ENCODE results near the gene VANGL2.

The VANGL2 gene

DNA sequence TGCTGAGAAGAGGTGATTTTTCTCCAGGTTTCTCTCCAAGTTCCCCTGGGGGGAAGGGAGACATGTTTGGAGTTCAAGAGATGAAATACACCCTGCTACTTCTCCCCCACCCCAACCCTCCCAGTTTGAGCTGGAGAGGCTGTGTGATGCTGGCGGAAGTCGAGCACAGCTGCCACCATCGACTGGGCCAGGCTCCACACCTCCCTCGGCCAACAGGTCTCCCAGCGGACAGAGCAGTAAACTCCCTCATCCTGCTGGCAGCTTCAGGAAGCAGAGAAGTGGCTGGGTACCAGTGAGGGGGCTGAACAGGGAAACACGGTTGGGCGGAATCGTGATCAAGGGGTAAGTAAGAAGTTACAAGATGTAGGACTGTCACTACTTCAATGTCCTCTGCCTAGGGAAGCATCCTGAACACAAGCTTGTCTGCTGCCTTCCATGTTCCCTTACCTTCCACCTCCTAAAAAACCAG lies 40.1 kb upstream of the VANGL2 start:
- Histone ChIP-seq H2BK12ac (ENCODE audit: low read length) (no peak overlapping the region), H3K4me2 (ENCODE audit: insufficient read depth, low read length, poor library complexity, severe bottlenecking) (no peak overlapping the region), H3K18ac (ENCODE audit: low read length) (no peak overlapping the region), H3K14ac (ENCODE audit: low read length) (no peak overlapping the region), H3K4ac (ENCODE audit: low read length) (no peak overlapping the region), H3K9ac (ENCODE audit: low read depth, low read length, poor library complexity) (no peak overlapping the region), H2AFZ (ENCODE audit: low read length) (no peak overlapping the region), H3K9me3 (replicated peaks in 1 of 2; ENCODE audit: control insufficient read depth in 2 of 2, insufficient read depth in 1 of 2, low read depth in 1 of 2, low read length in 2 of 2) (no peaks in the 10 kb centered on the region), H2BK120ac (ENCODE audit: low read depth, low read length) (no peak overlapping the region), H2AK5ac (ENCODE audit: low read depth, low read length) (no peak overlapping the region), H2BK15ac (ENCODE audit: low read length) (no peak overlapping the region), H3K23ac (ENCODE audit: low read depth, low read length, poor library complexity) (no peak overlapping the region), H4K8ac (ENCODE audit: low read depth, low read length) (no peak overlapping the region), H2BK5ac (ENCODE audit: low read length) (no peak overlapping the region), H4K91ac (ENCODE audit: low read depth, low read length, poor library complexity) (no peak overlapping the region), H3K79me1 (ENCODE audit: low read depth, low read length) (no peaks in the 10 kb centered on the region), H3K4me1 (ENCODE audit: control insufficient read depth in 2 of 2, insufficient read depth in 1 of 2, low read depth in 1 of 2, low read length in 2 of 2) (peaks cover 12 to 14% of the 10 kb centered on the region in 2 donors), H3K4me3 (ENCODE audit: low read length in 2 of 2) (no peak overlapping the region), H3K27ac (replicated peaks; ENCODE audit: low read length) (no peak overlapping the region), H3K36me3 (replicated peaks in 1 of 2; ENCODE audit: control insufficient read depth in 2 of 2, insufficient read depth in 2 of 2, low read length in 2 of 2) (peaks cover 39 to 60% of the 10 kb centered on the region in 2 donors), H3K27me3 (ENCODE audit: control insufficient read depth in 3 of 3, insufficient read depth in 3 of 3, low read depth in 1 of 3, low read length in 3 of 3) (no peaks in the 10 kb centered on the region)
- no CpG with 5 or more reads among the region's 8 CpGs for WGBS, 2 donors (ENCODE audit: extremely low coverage in 2 of 2, insufficient read length in 2 of 2, insufficient replicate concordance in 1 of 2)
- no peak for DNase-seq (ENCODE audit: low spot score)

DNA sequence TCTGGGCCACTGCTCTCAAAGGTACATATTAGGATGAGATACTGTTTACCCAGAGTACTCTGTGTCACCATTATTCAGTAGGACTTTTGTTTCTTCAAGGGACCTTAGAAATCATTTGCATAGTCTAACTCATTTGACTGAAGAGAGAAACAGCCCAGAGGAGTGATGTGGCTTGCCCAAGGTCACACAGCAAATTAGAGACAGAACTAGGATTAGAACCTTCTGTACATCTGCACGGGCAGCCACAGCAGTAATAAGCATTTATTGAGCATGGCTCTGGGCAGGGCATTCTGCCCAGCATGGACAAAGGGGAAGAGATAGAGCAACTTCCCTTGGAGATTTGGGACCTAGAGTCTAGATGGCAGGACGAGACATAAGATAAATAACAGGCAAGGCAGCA lies 39.2 kb upstream of the VANGL2 start:
- H4K91ac ChIP-seq (ENCODE audit: low read depth, low read length, poor library complexity), result no peak overlapping the region
- H3K36me3 ChIP-seq (replicated peaks in 1 of 2; ENCODE audit: control insufficient read depth in 2 of 2, insufficient read depth in 2 of 2, low read length in 2 of 2), result peaks cover 31 to 50% of the 10 kb centered on the region in 2 donors
- no peaks in the 10 kb centered on the region for H3K27me3 ChIP-seq (ENCODE audit: control insufficient read depth in 3 of 3, insufficient read depth in 3 of 3, low read depth in 1 of 3, low read length in 3 of 3)
- H2AK5ac ChIP-seq (ENCODE audit: low read depth, low read length), result no peak overlapping the region
- no peak overlapping the region for H2AFZ ChIP-seq (ENCODE audit: low read length)
- no peak overlapping the region for H2BK120ac ChIP-seq (ENCODE audit: low read depth, low read length)
- H3K4ac ChIP-seq (ENCODE audit: low read length), result no peak overlapping the region
- H3K79me1 ChIP-seq (ENCODE audit: low read depth, low read length), result no peaks in the 10 kb centered on the region
- WGBS, 2 donors (ENCODE audit: extremely low coverage in 2 of 2, insufficient read length in 2 of 2, insufficient replicate concordance in 1 of 2), result no CpG with 5 or more reads among the region's 2 CpGs
- no peak overlapping the region for H3K18ac ChIP-seq (ENCODE audit: low read length)
- H3K4me3 ChIP-seq (ENCODE audit: low read length in 2 of 2), result no peak overlapping the region
- no peak overlapping the region for H2BK5ac ChIP-seq (ENCODE audit: low read length)
- H3K4me2 ChIP-seq (ENCODE audit: insufficient read depth, low read length, poor library complexity, severe bottlenecking), result no peak overlapping the region
- H3K14ac ChIP-seq (ENCODE audit: low read length), result no peak overlapping the region
- peaks cover 12 to 14% of the 10 kb centered on the region in 2 donors for H3K4me1 ChIP-seq (ENCODE audit: control insufficient read depth in 2 of 2, insufficient read depth in 1 of 2, low read depth in 1 of 2, low read length in 2 of 2)
- H3K9me3 ChIP-seq (replicated peaks in 1 of 2; ENCODE audit: control insufficient read depth in 2 of 2, insufficient read depth in 1 of 2, low read depth in 1 of 2, low read length in 2 of 2), result no peaks in the 10 kb centered on the region
- no peak overlapping the region for H2BK12ac ChIP-seq (ENCODE audit: low read length)
- no peak overlapping the region for H3K9ac ChIP-seq (ENCODE audit: low read depth, low read length, poor library complexity)
- no peak overlapping the region for H2BK15ac ChIP-seq (ENCODE audit: low read length)
- no peak overlapping the region for H4K8ac ChIP-seq (ENCODE audit: low read depth, low read length)
- no peak overlapping the region for H3K23ac ChIP-seq (ENCODE audit: low read depth, low read length, poor library complexity)
- DNase-seq (ENCODE audit: low spot score), result no peak
- H3K27ac ChIP-seq (replicated peaks; ENCODE audit: low read length), result no peak overlapping the region

GRCh38 chr1:160361814-160362167 lies 38.6 kb upstream of the VANGL2 start:
- no peak for DNase-seq (ENCODE audit: low spot score)
- no peak overlapping the region for H4K8ac ChIP-seq (ENCODE audit: low read depth, low read length)
- peaks cover 13 to 14% of the 10 kb centered on the region in 2 donors for H3K4me1 ChIP-seq (ENCODE audit: control insufficient read depth in 2 of 2, insufficient read depth in 1 of 2, low read depth in 1 of 2, low read length in 2 of 2)

GRCh38 chr1:160362168-160362957 lies 38.0 kb upstream of the VANGL2 start:
- peaks cover 13 to 17% of the 10 kb centered on the region in 2 donors for H3K4me1 ChIP-seq (ENCODE audit: control insufficient read depth in 2 of 2, insufficient read depth in 1 of 2, low read depth in 1 of 2, low read length in 2 of 2)
- H3K9ac ChIP-seq (ENCODE audit: low read depth, low read length, poor library complexity), result no peak overlapping the region
- peak overlapping the region; percentile 66 for H2AK5ac ChIP-seq (ENCODE audit: low read depth, low read length)
- peaks cover 22 to 39% of the 10 kb centered on the region in 2 donors for H3K36me3 ChIP-seq (replicated peaks in 1 of 2; ENCODE audit: control insufficient read depth in 2 of 2, insufficient read depth in 2 of 2, low read length in 2 of 2)
- H2BK5ac ChIP-seq (ENCODE audit: low read length), result peak overlapping the region; percentile 69
- no peaks in the 10 kb centered on the region for H3K27me3 ChIP-seq (ENCODE audit: control insufficient read depth in 3 of 3, insufficient read depth in 3 of 3, low read depth in 1 of 3, low read length in 3 of 3)
- no peak overlapping the region for H3K4me3 ChIP-seq (ENCODE audit: low read length in 2 of 2)
- H2BK12ac ChIP-seq (ENCODE audit: low read length), result no peak overlapping the region
- DNase-seq (ENCODE audit: low spot score), result no peak
- no peak overlapping the region for H3K23ac ChIP-seq (ENCODE audit: low read depth, low read length, poor library complexity)
- H2BK15ac ChIP-seq (ENCODE audit: low read length), result peak overlapping the region; percentile 95
- no CpG with 5 or more reads among the region's 9 CpGs for WGBS, 2 donors (ENCODE audit: extremely low coverage in 2 of 2, insufficient read length in 2 of 2, insufficient replicate concordance in 1 of 2)
- peak overlapping the region; percentile 56 for H4K91ac ChIP-seq (ENCODE audit: low read depth, low read length, poor library complexity)
- no peak overlapping the region for H3K18ac ChIP-seq (ENCODE audit: low read length)
- H3K27ac ChIP-seq (replicated peaks; ENCODE audit: low read length), result peak overlapping the region; percentile 74
- no peak overlapping the region for H3K14ac ChIP-seq (ENCODE audit: low read length)
- no peaks in the 10 kb centered on the region for H3K9me3 ChIP-seq (replicated peaks in 1 of 2; ENCODE audit: control insufficient read depth in 2 of 2, insufficient read depth in 1 of 2, low read depth in 1 of 2, low read length in 2 of 2)
- H2BK120ac ChIP-seq (ENCODE audit: low read depth, low read length), result no peak overlapping the region
- H3K4me2 ChIP-seq (ENCODE audit: insufficient read depth, low read length, poor library complexity, severe bottlenecking), result no peak overlapping the region
- H3K79me1 ChIP-seq (ENCODE audit: low read depth, low read length), result no peaks in the 10 kb centered on the region
- H3K4ac ChIP-seq (ENCODE audit: low read length), result no peak overlapping the region
- peak overlapping the region; percentile 52 for H2AFZ ChIP-seq (ENCODE audit: low read length)
- H4K8ac ChIP-seq (ENCODE audit: low read depth, low read length), result no peak overlapping the region

More at GRCh38 chr1:160361814-160362167, 38.6 kb upstream of the VANGL2 start:
- Histone ChIP-seq H3K9ac (ENCODE audit: low read depth, low read length, poor library complexity) (no peak overlapping the region), H2BK15ac (ENCODE audit: low read length) (no peak overlapping the region), H3K27ac (replicated peaks; ENCODE audit: low read length) (peak overlapping the region; percentile 74), H4K91ac (ENCODE audit: low read depth, low read length, poor library complexity) (no peak overlapping the region), H3K4ac (ENCODE audit: low read length) (no peak overlapping the region), H3K18ac (ENCODE audit: low read length) (no peak overlapping the region), H3K4me3 (ENCODE audit: low read length in 2 of 2) (no peak overlapping the region), H3K23ac (ENCODE audit: low read depth, low read length, poor library complexity) (no peak overlapping the region), H3K27me3 (ENCODE audit: control insufficient read depth in 3 of 3, insufficient read depth in 3 of 3, low read depth in 1 of 3, low read length in 3 of 3) (no peaks in the 10 kb centered on the region), H2BK12ac (ENCODE audit: low read length) (no peak overlapping the region), H3K36me3 (replicated peaks in 1 of 2; ENCODE audit: control insufficient read depth in 2 of 2, insufficient read depth in 2 of 2, low read length in 2 of 2) (peaks cover 26 to 44% of the 10 kb centered on the region in 2 donors), H3K4me2 (ENCODE audit: insufficient read depth, low read length, poor library complexity, severe bottlenecking) (no peak overlapping the region), H3K9me3 (replicated peaks in 1 of 2; ENCODE audit: control insufficient read depth in 2 of 2, insufficient read depth in 1 of 2, low read depth in 1 of 2, low read length in 2 of 2) (no peaks in the 10 kb centered on the region), H2BK5ac (ENCODE audit: low read length) (no peak overlapping the region), H3K79me1 (ENCODE audit: low read depth, low read length) (no peaks in the 10 kb centered on the region), H2AK5ac (ENCODE audit: low read depth, low read length) (no peak overlapping the region), H2AFZ (ENCODE audit: low read length) (no peak overlapping the region), H3K14ac (ENCODE audit: low read length) (no peak overlapping the region), H2BK120ac (ENCODE audit: low read depth, low read length) (no peak overlapping the region)
- WGBS, 2 donors (ENCODE audit: extremely low coverage in 2 of 2, insufficient read length in 2 of 2, insufficient replicate concordance in 1 of 2), result no CpG with 5 or more reads among the region's 4 CpGs
